ENCODE results near the gene PTPRG.

The PTPRG gene

DNA sequence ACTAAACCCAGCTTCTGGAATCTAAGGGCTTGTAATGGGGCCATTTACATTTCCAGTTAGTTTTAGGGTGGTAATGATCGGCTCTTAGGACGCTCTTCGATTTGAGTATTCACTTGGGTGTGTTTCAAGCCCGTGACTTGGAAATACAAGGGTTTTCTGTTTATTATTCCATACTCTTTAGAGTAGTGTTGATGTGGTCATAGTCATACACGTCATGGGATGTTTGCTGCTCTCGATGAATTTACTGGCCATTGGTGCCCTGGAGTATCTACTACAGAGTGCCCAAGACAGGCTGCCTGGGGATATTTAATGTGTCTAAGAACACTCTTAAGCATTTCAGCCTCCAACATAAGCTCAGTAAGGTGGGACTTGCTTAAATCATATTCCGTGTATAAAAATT, 64.1 kb downstream of the PTPRG start:
- no peak for DNase-seq

DNA sequence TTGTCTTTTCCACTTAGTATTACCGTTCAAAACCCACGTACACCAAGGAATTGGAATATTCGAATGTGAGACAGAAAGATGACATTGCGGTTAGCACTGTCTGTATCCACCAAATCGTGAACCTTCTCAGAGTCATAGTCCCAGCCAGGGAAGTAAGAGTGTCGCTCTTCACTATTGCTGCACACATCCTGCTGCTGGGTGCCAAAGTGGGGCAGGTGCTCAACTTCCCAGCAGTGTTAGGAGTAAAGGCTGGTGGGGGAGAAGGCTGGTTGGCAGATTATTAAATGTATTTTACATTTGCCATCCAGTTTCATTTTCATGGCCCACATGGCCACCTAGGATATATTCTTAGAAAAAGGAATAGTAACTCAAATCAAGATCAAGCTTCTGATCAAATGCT, 65.1 kb downstream of the PTPRG start:
- no peak for DNase-seq

DNA sequence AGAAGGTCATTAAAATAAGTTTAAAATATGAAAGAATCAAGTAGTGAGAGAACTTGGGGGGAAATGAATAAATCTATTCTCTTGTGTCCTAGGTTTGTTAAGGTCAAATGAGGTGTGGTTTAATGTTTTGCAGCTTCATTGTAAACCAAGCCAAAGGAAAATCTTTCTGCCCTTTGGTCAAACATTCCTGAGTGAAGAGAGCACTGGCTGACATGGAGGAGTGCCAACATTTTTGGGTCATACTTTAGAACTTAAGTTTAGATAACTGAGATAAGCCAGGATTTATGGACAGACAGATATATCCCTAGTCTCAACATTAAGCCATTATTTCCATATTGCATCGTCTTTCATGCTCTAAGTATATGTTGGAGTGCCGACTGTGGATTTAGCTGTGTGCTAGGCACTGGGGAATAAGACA, 66.4 kb downstream of the PTPRG start:
- no peak for DNase-seq

DNA sequence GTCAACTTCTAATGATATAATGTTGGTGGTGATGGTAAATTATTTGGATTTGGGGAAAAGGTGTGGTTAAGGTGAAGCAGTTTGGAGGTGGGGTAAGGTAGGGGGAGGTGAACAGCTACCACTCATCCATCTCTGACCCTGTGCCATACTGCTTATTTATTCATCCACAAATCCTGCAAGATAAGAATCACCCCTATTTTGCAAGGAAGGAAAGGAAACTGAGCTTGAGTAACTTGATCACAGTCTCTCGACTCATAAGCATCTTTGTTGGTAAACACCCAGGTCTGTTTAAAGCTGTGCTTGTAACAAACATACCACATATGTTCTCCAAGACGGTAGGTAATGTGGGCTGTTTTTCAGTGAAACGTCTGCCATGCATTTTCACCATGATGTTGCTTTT, 67.3 kb downstream of the PTPRG start:
- no peak for DNase-seq

DNA sequence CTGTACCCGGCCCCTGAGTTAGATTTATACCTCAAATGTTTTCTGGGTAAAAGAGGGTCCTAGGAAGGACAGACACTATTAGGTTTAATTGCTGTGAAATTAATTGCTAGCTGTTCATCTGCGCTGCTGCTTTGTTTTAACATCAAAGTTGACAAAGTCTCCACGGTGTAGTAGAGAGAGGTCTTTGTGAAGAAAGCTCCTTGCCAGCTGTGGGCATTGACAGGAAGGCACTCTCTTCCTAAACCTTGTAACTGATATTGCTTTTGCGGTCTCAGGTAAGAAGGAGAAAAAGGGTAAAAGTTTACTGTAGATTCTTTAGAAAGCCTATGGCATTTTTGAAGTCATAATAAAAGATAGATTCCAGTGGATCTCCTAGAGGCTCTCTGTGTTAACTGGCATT, 68.1 kb downstream of the PTPRG start:
- DNase-seq: no peak

DNA sequence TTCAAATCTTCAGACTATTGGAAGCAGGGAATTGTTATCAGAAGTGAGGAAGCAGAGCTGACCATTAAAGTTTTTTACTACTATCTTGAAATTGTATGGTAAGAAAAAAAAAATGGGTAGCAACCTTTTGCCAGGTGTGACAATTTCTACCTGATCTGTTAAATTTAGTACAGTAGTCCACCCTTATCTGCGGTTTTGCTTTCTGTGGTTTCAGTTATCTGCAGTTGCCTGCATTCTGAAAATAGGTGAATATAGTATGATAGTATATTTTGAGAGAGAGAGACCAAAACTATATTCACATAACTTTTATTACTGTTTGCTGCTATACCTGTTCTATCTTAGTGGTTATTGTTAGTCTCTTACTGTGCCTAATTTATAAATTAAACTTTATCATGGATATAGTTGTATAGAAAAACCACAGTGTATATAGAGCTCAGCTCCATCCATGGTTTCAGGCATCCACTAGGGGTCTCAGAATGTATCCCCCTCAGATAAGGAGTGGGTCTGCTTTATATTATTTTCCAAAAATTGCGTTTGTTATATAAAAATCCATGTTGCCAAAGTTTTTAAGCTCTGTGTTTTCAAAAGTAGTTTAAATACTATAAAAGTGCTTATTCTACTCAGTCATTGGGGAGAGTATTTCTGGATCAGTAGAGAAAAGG, 69.9 kb downstream of the PTPRG start:
- DNase-seq: no peak

DNA sequence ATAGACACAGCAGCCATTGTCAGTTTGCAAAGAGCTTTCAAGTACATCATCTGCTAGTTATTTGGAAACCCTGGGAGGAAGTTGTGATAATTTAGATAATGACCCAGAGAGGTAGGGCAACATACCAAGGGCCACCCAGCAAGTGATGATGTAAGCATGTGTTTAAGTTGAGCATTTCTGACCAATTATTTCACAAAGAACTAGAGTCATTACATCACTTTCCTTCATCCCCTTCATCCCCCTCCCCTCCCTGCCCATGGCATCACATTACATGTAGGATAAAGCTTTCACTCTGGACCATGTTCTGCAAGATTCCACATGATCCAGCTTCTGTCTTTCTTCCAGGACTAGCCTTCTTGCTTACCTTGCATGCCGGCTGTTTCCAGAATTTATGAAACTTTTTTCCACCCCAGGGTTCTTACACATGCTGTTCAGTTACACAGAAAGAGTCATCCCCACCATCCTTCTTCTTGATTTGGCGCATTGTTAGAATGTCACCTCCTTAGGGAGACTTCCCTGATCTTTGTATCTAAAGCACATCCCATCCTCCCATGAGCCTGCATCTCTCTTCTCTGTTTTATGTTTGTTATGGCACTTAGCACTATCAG, 71.3 kb downstream of the PTPRG start:
- DNase-seq: no peak

DNA sequence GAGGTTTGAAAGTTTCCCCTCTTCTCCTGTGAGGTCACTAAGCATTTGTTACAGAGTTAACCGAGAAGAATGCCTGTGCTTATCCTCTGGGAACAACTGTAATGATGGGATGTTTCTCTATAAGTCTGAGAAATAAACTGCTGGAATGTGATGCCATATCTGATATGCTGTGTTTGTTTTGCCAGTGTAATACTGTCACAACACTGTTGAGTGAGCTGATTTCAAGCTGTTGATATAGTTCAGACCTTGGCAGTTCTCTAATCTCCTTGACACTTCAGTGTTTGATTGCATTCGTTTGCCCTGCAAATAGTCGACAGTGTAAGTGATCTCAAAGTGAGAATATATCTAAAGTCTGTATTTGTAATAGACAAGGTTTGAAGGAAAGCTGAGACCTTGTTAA, 73.3 kb downstream of the PTPRG start:
- DNase-seq: no peak

DNA sequence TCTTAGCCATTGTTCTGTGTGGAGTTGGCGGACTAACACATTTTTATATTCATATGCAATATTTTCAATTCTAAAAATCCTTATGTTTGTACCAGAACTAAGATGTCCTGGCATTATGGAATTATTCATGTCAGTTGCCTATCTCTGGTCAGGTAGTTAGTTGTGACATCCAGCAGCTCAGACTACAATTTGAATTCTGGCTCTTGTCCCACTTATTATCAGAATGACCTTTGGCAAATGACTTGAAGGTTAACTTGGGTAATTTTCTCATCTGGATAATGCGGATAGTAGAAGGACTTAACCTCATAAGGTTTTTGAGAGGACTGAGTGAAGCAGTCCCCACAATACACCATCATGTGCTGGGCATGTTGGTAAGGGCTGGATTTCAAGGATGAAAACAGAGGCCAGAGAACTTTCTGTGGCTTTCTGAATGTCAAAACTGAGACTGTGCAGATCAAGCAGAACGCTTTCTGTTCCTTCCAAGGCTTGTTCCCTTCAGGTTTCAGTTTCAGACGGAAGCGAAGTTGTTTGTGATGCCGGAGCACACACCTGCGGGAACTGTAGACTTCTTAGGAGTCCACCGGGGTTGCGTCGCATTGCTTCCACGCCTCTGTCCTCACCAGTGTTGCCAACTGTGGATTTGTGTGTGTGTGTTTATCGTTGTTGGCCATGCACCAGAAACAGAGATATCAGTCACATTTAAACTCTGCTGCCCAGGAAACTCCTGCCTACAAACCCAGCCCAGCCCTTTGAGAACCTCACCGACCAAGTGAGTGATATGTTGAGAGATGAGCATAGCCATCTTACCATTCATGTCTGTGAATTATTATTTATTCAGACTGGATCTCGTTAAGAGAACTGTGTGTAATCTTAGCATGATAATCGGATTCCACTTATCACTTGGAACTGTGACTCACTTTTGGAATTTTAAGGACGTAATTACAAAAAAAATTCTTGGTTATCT, 76.0 kb downstream of the PTPRG start:
- DNase-seq: no peak

DNA sequence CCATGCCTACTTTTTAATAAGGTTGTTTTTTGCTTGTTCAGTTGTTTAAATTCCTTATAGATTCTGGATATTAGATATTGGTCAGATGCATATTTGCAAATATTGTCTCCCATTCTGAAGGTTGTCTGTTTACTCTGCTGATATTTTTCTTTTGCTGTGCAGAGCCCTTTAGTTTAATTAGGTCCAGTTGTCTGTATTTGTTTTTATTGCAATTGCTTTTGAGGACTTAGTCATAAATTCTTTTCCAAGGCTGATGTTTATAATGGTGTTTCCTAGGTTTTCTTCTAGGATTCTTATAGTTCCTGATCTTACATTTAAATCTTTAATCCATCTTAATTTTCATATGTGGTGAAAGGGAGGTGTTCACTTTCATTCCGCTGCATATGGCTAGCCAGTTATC, 77.4 kb downstream of the PTPRG start:
- DNase-seq: no peak

DNA sequence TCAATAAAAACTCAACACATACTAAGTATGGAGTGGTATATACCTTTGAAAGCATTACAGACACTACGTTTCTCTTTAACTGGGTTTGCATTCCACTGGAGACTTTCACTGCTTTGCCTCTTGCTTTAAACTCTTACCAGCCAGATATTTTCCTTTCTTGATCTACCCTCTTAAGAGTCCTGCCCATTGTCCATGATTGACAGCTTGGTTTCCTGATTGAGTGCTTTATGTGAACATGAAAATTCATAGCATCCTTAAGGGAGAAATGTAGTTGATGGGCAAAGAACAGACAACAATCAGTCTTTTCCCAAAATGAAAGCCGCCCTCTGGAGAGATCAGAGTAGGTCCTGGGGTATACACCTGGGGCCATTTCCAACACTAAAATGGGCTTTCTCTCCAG, 78.6 kb downstream of the PTPRG start:
- no peak for DNase-seq

DNA sequence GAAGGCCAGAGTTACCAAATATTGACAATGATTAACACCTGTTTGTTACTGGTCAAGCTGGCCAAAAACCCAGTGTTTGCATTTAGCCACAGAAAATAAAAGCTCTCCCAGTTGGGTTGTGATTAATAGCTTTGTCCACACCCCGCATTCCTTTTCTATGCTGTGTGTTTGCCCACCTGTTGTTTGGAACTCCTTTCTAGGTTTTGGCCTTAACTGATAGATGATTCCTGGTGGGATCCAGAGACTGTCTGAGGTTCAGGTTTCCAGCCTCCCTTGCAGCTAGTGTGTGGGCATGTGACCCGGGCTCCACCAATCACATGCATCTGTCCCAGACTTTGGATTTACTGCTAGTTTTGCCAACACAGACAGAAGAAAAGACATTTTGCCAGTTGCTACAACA, 83.8 kb downstream of the PTPRG start:
- no peak for DNase-seq

DNA sequence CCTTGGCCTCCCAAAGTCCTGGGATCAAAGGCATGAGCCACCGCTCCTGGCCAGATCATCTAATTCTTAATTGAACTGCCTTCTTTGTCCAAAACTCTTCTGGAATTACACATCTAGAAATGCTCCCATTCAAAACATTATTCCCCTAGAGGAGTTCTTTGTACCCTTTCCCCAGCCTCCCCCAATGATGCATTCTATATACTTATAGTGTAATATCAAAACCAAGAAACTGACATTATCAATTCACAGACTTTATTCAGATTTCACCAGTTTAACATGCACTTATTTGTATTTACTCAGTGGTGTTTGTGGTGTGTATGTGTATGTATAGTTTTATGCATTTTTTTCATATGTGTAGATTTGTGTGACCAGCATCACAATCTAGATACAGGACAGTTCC, 85.0 kb downstream of the PTPRG start:
- DNase-seq: no peak

DNA sequence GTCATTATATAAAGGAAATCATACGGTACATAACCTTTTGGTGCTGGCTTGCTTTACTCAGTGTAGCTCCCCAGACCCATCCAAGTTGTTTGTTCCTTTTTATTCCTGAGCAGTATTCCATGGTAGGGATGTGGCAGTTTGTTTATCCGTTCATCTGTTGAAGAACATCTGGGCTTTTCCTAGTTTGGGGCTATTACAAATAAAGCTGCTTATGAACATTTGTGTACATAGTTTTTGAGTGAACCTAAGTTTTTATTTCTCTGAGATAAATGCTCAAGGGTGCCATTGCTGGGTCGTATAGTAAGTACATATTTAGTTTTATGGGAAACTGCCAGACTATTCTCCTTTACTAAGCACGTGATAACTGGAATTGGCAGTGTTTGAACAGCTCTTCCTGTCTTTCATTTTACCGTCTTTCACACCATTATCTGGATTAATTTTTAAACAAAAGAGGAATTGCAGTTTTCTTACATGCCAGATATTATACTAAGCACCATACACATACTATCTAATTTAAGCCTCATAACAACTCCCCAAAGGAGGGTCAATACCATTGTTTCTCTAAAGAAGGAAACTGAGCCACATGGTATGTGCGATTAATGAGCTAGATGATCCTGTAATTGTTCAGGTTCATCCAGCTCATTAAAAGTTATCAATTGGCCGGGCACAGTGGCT, 85.6 kb downstream of the PTPRG start:
- DNase-seq: no peak

DNA sequence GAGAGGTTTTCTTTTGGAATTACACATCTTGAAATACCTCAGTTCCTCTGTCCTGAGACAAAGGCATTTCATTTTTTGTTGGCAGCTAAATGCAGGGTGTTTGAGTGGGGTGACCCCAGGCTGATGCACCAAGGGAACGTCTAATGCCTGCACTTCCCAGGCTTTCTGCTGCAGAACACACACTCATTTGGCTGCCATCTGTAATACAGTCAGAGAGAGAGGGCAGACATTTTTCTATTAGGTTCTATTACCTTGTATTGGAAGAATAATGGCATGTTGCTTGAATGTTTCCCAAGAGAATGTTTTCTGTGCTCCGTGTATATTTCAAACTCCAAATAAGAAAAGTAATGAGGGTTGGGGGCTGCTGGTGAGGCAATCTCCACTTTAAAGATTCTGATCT, 87.1 kb downstream of the PTPRG start:
- DNase-seq: no peak

DNA sequence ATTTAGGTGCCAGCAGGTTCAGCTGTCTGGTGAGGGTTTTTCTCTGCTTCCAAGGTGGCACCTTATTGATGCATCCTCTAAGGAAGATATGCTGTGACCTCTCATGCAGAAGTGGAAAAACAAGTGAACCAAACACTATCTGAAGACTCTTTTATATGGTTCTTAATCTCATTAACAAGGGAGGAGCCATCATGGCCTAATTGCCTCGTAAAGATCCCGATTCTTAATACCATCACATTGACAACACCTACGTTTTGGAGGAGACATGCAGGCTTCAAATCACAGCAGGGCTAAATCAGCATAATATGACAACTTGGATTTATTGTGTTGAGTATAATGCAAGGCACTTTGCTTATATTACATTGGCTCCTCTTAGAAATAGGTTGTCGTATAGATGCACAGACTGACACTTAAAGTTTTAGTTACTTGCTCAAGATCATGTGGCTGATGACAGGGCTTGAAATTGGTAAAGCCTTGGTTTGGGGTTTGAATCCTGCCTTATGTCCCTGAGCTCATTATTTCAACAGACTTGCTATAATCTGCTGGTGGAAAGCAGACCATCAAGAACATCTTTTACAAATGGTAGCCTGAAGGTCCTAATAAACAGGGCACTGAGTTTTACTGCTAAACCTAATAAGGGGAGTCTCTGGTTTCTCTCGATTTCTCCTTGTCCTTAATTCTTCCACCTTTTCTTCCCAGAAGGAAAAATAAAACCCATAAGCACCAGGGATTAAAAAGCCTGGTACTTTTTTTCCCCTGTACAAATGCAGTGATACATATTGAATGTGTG, 88.2 kb downstream of the PTPRG start:
- DNase-seq: no peak

DNA sequence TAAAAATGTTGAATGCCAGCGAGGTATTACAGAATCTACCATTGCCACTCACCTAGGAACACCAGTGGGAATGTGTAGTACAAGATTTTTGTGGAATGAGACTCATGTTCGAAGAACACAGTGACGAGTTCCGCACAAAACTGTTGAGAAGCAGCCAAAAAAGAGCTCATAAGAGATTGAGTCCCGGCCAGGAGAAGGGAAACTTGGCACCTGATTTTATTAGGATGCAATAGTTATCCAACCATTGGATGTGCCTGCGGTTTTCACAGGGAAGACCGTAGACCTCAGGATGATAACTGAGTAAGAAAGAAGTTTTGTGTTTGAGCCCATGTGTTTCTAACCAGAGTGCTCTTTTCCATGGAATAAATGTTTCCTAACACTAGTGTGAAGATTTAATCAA, 88.9 kb downstream of the PTPRG start:
- no peak for DNase-seq

DNA sequence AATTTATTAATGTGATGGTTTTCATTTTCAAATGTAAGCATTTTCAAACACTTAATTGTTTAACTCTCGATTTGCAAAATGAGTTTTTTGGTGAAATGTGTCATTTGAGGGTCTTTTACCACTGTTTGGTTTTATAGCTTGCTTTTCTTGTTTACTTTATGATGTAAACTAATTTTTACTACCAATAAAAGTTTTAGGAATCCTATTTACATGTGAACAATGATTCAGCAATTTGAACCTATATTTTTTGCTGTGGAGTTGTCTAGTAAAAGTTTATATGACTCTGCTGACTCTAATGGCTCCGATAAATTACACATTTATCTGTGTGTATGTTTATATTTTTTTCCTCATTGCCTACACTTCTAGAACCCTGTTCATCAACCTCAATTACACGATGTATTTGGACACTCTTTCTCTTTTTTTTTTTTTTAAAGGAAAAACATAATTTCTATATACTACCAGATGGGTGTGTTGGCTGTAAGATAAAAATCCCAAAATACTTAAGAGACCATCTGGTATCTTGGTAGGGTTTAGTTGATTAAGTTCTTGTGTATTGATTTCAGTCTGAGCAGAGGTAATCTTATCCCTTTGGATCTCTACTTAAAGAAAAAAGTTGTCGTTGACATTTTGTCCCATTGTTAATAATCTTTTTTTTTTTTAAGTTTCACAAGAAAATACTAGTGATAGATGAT, 89.5 kb downstream of the PTPRG start:
- no peak for DNase-seq

DNA sequence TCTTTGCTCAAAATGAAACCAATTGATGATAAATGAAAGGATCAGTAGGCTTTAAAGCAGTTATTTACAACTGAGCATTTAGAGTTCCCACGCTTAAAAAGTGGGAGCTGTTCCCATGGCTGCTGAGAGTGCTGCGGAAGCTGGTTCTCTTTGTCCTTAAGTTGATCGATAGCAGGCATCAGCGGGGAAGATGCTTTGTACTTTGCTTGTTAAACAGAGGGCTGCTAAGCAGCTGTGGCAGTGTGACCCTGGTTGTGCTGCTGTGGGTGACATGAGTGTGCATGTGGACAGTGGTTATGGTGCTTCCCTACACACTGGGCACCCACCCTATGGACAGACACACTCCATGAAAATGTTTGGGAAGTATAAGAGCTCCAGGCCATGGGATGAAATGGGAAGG, 96.3 kb downstream of the PTPRG start:
- no peak for DNase-seq

DNA sequence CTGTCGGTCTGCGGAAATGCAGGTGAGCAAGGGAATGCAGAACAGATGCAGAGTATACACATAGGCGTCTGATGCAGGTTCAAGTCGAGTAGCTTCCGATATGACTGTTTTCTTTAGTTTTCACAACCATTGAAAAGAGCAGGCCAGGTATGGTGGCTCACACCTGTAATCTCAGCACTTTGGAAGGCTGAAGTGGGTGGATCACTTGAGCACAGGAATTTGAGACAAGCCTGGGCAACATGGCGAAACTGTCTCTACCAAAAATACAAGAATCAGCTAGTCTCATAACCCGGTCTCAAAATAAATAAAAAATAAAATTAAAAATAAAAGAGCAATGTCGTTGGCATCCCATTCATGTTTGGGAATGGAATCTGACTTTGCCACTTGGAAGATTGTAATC, 101.5 kb downstream of the PTPRG start:
- DNase-seq: no peak

DNA sequence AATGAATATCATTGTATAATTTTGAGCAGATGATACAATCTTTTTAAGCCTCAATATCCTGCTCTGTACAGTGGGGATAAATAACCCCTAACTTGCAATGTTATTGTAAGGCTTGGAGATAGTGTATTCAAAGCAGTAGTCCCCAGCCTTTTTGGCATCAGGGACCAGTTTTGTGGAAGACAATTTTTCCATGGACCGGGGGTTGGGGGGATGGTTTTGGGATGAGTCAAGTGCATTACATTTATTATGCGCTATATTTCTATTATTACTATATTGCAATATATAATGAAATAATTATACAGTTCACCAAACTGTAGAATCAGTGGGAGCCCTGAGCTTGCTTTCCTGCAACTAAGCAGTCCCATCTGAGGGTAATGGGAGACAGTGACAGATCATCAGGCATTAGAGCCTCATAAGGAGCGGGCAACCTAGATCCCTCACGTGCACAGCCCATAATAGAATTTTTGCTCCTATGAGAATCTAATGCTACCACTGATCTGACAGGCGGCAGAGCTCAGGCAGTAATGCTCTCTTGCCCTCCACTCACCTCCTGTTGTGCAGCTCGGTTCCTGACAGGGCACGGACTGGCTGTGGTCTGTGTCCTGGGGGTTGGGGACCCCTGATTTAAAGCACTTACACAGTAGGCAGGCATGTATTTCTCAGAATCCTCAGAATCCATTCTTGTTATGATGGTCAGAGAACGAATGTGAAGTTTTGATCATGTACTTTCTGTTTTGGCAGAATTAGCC, 102.2 kb downstream of the PTPRG start:
- DNase-seq: no peak
